Activated CD8-positive, alpha-beta memory T cell treated with anti-CD3 and anti-CD28 coated beads, Interleukin-2, amount 50 U/mL, for 4 hours (primary cell): ENCODE measurements around the gene LACRT.

ENCODE experiments used
- DNase-seq: peaks from one replicate; pipeline ENCODE4 v3.0.0-alpha.2; 2020

LACRT gene

DNA sequence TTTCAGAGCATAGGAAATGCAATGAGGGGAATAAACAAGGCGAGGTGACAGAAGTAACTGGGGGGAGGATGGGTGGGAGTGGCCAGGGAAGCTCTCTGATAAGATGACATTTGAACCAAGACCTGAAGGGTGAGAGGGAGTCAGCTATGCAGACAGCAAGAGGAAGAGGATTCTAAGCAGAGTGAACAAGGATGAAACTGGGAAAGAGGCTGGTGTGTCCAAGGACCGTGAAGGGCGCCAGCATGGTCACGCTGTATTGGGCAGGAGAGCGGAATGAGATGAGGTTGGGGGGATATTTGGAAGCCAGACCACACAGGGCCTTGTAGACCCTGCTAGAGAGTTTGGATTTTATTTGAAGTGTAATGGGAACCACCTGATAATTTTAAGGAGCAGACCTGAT, 35.7 kb downstream of the LACRT start:
- no peak for DNase-seq

DNA sequence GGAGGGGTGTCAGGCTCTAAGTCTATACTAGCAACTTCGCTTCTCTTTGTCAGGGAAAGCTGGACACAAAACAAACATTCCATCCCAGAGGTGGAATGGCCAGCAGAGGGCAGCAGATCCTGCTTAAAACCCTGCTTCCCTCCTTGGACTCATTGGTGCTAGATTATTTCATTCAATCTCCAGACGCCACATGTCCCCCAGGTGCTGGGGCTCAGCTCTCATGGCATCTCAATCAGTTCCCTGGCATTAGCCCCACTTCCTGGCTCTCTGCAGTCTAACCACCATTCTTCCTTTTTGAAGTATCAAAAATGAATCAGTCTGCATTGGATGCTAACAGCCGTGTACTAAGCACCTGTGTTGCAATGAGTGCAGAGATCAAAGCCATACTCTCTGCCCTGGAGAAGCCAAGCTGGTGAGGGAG, 38.2 kb downstream of the LACRT start:
- peak; percentile 56 for DNase-seq

DNA sequence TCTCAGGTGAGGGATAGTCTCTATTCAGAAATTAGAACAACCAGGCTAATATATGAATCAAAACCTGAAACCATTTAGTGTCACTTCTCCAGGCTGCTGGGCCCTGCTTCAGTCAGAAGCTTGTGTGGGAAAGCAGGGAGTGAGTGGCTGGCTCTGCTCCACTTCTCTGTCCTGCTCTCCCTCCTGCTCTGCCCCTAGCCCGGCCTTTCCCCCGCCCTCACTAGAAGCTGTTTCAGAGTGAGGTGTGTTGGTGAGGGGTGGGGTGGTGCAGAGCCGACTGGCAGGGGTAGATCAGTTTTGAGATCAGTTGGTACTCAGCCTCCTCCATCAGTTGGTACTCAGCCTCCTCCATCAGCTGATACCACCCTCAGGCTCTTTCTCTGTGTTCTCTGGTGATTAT, 39.2 kb downstream of the LACRT start:
- no peak for DNase-seq

DNA sequence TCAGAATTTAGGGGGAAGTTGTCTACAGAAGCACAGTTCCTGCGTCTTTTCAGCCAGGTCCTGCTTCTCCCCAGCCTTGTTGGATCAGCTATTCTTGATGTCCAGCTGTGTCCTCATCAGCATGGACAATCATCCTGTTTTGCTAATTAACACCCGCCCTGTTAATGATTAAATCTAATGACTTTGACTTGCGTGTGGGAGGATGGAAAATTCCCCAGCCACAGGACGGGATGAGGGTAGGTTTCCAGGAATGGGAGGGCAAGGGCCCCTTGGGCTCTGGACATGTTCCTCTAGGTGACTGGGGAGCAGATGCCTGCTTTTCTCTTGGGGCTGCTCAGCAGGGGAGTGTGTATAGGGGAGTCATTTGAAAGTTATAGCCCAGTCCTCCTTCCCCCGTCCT, 41.0 kb downstream of the LACRT start:
- DNase-seq = no peak

DNA sequence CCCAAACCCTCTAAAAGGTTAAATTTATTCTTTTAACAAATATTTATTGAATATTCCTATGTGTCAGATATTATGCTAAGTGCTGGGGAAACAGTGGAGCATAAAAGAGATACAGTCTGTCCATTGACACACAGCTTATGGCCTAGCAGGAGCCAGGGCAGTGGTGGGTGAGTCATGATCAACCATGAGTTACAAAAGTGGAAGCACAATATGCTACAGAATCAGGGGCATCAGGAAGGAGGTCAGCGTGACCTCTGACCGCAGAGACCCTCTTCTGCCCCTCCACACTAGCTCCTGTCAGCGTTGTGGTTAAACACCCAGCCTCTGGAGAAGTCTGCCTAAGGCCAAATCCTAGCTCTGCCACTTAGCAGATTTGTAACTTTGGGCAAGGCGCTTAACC, 41.6 kb downstream of the LACRT start:
- no peak for DNase-seq

DNA sequence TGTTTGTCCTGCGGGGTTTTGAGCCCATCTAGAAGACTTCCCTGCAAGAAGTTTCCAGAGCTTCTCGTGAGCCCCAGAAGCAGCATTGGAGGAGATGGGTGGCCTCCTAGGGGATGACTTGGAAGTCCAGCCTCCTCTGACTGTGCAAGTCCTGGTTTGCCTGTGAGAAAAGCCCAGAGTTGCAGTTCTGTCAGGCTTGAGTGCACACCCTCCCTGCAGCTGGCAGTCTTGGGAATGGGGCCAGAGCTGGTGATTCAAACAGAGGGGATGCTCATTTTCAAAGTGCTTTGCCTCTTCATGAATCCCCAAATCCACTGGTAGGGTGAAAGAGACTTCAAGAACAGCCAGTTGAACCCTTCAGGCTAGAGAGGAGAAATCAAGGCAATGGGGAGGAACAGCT, 42.4 kb downstream of the LACRT start:
- no peak for DNase-seq

DNA sequence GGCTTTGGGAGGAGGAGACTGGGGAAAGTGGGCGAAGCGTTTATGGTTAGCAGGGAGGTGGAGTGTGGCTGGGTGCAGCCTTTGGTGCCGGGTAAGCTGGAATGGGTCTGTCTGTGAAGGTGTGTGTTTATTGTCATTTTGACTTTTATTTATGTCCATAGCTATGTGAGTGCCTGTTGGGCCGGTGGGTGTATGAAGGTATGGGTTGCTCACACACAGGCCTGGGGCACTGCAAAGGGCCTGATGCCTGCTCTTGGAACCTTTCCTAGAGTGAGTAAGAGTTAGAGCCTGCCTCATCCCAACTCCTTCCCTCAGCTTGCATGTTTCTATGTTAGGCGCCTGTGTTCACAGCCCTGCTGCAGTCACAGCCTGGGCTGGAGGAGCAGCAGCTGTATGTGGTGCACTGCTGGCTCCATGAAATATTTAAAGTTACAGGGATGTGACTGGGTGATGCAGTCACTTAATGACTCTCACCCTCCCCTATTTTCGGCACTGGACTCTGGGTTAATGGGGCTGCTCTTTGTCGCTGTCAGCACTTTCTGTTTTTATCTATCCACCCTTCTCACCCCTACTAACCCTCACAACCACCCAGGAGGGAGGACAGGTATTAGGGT, 43.6 kb downstream of the LACRT start:
- DNase-seq = no peak

DNA sequence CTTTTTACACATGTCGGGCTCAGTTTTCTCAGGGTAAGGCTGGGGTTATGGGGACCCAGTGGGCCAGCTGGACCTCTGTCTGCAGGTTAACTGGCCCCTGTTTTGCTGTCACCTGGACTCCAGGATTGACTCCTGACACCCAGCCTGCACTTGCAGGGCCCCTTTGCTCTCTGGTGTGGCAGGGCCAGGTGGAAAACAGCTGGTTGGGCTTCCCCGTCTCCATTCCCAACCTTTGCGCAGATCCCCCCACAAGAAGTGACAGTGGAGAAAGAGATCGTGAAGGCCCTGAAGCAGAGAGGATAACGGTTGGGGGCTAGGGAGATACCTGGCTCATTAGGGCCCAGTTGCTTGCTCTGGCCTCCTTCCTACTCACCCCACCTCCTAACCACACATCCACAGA, 44.7 kb downstream of the LACRT start:
- DNase-seq = no peak

DNA sequence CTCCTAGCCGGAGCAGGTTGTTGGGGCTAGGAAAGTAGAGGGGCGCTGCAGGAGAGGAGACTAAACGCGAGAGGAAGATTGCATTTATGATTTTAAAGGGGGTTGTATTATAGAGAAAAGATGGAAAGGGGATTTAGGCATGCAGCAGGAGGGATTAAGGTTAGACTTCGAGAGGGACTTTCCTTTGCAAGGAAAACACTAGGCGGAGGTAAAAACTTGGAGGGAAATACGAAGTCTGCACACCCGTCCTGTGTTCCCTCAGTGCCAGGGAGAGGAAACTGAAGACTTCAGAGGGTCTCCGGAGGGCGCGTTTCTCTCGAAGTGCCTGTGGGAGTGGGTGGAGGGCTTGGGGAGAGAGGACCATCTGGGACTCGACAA, 45.8 kb downstream of the LACRT start:
- DNase-seq = no peak

DNA sequence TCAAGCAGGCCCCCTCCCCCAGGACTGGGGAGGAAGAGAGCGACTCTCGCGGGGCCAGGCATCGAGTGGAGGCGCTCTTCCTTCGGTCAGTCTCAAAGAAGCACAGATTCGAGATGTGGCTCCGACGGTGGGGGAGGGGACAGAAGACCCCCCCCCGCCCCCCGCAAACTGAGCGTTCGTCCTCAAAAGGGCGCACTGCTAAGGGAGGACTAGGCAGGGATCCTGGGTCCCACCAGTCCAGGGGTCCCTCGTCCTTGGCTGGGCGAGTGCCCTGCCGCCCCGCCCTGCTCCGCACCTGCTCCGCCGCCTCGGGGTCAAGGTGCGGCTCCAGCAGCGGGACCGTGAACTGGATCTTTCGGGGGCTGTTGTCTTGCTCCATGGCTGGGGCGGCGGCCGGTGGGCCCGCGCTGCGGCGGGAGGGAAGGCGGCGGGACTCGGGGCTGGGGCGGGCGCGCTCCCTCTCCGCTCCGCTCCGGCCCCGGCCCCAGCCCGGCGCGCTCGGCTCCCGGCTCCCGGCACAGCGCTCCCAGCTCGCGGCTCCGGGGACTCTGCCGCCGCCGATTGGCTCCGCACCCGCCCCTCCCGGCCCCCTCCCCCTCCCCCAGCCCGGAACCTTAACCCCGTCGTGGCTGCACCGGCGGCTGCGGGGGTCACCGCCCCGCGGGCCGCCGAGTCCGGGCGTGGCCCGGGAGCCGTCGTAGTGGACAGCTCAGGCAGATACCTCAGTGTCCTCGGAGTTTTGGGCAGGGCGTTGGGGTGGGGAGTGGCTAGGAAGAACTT, 46.4 kb downstream of the LACRT start, which contains the start of gene PPP1R1A:
Gene PPP1R1A, minus strand, starts transcription at position 550 of the 780 bp plus-strand sequence. Its CDS starts 171 bp downstream, at position 379.
- no peak for DNase-seq

DNA sequence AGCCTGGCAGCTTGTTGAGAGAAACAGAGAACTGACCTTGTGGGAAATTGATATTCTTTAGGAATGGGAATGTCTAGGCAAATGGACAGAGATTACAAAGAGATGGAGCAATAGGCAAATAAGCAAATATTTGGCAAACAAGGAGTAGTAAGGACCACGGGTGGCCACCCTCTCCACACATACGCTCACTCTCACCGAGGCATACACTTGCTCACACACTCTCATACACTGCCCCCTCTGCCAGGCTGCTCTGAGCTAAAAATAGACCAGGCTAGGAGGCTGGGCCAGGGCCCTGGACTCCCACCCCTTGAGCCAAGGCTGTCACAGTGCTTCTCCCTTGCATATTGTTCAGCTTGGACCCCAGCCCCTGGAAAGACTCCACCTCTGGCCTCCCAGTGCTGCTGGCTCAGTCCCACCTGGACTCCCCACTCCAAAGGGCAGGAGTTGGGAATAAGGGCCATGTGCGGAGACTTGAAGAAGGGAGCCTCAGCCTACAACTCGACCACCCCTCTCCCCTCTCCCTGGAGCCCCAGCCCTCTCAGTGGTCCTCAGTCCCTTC, 47.3 kb downstream of the LACRT start:
- DNase-seq = no peak

DNA sequence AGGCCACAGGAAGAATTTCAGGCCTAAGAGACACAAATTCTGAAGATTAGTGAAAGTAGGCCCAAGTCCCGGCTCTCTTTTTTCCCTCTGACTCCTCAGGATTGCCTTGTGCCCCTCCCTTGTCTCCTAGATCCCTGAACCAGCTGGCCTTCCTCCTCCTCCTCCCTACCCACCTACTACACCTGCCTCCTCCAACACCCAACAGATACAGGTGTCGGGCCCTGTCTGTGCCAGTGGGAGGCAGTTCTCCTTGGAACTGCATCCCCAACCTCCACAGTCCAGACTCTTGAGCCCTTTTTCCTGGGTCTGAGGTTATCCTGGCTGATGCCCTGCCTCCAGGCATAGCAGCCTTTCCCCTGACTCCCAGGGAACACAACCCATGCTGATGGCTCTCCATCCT, 48.1 kb downstream of the LACRT start:
- no peak for DNase-seq

DNA sequence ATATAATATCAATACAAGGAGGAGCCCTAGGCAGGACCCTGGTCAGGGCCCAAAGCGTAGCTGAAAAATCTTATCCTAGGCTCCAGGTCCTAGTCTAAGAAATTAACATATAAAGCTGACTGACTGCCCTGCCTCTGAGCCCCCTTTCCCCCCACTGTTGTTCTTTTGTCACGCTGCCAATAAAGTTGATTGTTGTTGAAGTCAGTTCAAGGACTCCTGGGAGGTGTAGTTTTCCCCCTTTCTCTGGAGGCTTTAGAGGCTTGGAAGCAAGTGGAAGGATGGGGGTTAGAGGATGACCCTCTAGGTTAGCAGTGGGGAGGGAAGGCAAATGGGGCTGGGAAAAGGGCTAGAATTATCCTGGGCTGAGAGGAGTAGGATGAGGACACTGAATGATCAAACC, 49.5 kb downstream of the LACRT start:
- no peak for DNase-seq

DNA sequence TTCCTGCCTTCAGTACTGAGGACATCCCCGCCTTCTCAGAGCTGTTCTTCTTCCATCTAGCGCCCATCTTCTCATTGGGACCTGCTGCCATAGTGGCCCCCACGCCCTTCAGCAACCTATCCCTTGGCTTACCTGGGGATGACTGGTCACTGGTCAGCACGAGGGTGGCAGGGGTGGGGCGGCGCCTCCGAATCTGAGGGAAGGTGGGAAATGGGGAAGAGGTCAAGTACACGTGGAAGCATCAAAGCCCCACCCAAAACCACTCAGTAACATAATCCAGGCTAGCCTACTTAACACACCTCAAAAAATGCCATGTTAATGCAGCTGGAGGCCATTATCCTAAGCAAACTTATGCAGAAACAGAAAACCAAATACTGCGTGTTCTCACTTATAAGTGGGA, 50.6 kb downstream of the LACRT start:
- DNase-seq = no peak

DNA sequence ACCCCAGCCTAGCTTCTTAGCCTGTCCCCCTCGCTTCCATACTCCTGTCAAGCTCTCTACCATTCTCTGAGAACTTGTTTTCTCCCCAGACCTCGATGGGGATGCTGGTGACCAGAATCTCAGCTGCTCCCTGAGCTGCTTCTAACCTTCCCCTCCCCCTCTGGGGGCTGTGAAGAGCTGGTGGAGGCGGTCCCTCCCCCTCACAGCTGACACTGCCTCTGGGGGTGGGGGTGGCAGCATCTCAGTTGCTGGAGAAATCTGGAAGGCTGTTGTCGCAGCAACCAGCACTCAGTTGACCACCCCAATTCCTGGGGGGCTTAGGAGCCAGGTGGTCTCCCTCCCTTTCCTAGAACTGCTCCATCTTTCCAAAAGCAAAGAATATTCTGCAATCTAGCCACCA, 51.0 kb downstream of the LACRT start:
- DNase-seq = no peak

DNA sequence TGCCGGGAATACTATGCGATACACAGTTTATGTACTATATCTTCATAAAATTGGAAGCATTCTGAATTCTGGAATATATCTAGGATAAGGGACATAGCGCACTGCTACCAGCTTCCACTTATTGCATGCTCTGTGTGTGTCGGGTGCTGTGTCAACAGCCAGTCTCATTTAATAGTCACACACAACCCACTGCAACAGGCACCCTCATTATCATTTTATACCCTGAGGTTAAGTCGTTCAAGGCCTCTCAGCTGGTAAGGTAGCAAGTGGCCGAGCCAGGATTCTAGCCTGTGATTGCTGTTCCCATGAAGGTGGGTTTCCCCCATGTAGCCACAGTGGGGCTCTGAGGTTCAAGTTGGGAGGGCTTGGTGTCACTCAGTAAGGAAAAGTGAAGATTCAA, 53.3 kb downstream of the LACRT start:
- DNase-seq = no peak
